T-helper 2 cell (primary cell): ENCODE measurements around the gene GRSF1.
"Not testable (repeated sequence)": the region's sequence is repeated elsewhere in the genome, so short reads cannot be mapped to it uniquely, and the experiment has no call there.

ENCODE experiments used
- DNase-seq, 5 experiments: peaks; one replicate each; pipeline versions ENCODE4 v3.0.0 to v3.0.0-alpha.2; 2012 to 2022
- total RNA-seq, 2 donors: gene quantifications; one replicate each; lab custom pipeline; 2026; lab: John Stamatoyannopoulos, UW

GRSF1 gene, protein sequence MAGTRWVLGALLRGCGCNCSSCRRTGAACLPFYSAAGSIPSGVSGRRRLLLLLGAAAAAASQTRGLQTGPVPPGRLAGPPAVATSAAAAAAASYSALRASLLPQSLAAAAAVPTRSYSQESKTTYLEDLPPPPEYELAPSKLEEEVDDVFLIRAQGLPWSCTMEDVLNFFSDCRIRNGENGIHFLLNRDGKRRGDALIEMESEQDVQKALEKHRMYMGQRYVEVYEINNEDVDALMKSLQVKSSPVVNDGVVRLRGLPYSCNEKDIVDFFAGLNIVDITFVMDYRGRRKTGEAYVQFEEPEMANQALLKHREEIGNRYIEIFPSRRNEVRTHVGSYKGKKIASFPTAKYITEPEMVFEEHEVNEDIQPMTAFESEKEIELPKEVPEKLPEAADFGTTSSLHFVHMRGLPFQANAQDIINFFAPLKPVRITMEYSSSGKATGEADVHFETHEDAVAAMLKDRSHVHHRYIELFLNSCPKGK
- total RNA-seq = 67.7 to 86.0 reads per million in 2 donors

DNA sequence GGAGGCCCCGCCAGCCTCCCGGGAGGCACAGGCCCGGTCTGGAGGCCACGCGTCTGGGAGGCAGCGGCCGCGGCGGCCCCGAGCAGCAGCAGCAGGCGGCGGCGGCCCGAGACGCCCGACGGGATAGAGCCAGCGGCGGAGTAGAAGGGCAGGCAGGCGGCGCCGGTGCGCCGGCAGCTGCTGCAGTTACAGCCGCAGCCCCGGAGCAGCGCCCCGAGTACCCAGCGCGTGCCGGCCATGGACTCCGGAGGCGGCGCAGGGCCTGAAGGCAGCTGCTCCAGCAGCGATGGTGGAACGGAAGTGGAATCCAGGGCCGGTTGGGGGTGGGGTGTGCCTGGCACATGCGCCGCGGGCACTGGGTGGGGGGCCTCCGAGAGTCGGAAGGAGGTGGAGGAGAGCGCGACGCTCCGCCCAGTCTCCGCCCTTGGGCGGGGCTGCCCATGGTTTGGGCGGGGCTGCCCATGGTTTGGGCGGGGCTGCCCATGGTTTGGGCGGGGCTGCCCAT lies at the start of gene GRSF1:
Gene GRSF1 (minus strand): TSS at position 302 of the 505 bp plus-strand sequence. CDS start 63 bp downstream, at position 239.
- peak; percentile 89 to 95 (median 93) for DNase-seq

DNA sequence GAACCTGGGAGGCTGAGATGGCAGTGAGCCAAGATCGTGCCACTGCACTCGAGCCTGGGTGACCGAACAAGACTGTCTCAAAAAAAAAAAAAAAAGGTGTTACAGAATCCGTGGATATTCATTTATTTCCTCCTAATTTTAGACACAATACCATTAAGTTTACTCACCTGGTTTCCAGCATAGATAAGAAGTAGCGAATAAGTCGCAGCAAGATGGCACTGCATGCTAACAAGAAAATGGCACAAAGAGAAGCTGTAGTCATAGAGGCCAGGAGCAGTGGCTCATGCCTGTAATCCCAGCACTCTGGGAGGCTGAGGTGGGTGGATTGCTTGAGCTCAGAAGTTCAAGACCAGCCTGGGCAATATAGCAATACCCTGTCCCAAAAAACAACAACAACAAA lies 45.5 kb upstream of the GRSF1 start:
- no peak for DNase-seq

DNA sequence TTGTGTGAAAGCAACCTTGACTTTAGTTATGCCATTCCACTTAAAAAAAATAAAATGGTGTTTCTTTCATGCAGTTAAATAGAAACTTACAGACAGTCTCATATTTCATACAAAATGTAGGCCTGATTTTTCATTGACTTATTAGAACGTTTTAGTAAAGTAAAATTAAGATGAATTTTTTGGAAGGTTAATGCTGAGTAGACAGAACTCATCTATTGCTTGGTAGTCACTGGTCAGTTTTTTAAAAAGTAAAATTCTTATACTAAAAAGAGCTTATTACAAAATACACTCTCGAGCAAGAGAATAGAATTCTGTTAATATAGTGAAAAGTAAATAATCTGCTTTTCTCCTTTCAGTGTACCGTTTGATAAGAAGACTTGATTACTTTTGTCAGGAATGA lies 41.0 kb upstream of the GRSF1 start:
- no peak for DNase-seq

DNA sequence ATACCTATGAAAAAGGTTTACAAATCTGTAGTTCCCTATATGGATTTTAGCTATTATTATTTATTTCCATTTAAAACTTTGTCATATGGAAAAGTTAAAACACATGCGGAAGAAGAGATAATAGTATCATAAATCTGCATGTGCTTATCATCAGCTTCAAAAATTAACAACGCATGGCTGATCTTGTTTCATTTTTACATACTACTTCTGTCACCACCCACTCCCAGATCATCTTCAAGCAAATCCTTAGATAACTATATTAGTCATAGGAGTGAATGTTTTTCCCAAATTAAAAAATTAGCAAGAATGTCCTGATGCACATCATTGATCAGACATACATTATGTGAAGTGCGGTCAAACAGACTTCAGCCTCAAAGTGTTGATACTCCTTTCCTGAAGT lies 37.9 kb upstream of the GRSF1 start:
- no peak for DNase-seq

DNA sequence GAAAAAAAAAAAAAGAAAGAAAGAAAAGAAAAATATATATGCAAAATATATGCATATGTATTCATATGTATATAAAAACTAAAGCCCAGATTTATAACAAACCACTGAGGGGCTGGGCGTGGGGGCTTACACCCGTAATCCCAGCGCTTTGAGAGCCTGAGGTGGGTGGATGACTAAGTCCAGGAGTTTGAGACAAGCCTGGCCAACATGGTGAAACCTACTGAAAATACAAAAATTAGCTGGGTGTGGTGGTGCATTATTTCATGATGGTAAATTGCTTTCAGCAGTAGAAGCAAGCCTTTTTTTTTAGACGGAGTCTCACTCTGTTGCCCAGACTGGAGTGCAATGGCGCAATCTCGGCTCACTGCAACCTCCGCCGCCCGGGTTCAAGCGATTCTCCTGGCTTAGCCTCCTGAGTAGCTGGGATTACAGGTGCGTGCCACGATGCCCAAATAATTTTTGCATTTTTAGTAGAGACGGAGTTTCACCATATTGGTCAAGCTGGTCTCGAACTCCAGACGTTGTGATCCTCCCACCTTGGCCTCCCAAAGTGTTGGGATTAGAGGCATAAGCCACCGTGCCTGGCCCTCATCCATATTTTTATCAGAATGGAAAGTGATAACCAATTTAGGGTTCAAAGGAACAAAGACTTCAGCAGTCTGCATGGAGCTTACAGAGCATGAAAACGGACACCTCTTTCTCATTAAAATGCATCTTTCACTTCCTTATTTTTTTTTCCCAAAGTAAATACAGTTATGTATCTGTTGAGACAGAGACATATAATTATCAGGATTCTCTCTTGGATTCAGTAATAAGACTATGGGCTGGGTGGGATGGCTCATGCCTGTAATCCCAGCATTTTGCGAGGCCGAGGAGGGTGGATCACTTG lies 34.8 kb upstream of the GRSF1 start:
- DNase-seq = no peak

DNA sequence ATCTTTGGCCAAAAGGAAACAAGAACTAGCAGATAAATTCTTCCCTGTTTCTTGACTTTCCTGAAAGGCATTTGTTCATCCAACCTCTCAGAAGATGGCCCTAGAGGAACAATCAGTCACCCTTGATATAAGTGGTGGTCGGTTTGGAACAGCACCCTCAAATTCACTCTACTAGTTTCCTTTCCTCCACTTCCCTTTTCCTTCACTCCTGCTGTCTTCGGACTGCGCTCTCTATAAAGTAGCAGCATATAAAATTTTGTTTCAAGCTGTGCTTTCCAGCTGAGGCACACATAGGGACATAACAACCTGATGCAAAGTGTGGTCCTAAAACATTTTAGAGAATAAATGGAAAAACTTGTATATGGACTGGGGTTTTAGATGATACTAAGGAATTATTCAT lies 33.5 kb upstream of the GRSF1 start:
- DNase-seq = no peak

DNA sequence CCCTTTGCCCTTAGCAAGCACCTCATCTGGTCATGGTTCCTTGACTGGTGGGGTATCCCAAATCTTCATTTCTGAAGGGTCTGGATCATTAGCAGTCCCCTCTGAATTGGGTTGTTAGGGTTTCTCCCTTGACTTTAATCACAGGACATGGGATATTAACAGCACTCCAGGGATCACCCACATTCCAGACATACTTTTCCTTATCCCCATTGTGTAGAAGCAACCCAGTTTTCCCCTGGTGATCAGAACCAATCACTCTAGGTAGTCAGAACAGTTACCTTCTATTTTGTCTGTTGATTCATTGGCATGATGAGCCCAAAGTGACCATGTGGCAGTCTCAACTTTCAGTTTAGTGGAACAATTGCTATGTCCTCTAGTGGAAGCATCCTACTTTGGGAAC lies 29.1 kb upstream of the GRSF1 start:
- DNase-seq = no peak

DNA sequence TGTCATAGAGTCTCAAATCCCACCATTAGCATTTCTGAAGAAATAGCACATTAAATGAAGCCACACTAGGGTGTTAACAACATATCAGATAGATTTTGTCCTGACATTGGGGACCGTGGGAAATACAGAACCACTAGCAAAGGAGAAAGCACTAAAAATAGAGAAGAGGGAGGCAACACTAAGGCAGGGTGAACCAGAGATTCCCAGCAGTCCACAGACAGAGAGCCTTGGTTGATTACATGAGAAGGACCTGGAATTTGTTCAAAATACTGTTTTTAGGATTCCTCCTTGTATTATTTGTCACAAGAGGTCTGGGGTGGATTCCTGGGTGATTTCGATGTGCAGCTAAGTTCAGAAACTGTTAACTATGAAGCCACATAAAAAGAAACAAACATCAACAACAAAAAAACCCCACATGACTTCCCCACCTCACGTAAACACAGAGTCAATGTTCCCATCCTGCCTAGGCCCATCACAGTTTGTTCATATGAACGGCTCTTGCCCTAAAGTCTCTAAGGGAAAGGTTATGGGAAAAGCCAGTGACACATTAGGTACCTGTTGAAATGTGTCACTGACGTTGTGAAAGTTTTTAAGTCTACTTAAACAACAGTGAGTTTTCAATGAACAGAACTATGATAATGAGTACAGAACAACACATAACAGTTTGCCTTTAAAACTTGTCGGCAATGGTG lies 23.6 kb upstream of the GRSF1 start:
- DNase-seq = peak in 1 of 5 experiments; percentile 25

DNA sequence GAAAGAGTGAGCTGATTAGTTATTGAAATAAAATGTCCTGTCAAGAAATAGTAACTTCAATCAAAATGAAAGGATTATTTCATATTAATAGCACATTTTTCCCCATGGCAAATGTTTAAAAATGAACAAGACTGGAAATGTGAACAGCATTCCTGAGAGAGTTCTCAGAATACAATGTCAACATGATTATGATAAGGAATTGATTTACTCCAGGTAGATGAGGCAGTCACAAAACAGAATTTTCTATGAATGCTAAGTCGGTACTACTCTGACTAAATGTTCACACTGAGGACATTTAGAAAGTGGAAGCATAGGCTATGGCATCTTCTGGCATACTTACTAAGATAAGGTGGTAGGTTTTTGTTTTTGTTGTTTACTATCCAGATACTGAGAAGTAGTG lies 19.4 kb upstream of the GRSF1 start:
- DNase-seq = no peak

DNA sequence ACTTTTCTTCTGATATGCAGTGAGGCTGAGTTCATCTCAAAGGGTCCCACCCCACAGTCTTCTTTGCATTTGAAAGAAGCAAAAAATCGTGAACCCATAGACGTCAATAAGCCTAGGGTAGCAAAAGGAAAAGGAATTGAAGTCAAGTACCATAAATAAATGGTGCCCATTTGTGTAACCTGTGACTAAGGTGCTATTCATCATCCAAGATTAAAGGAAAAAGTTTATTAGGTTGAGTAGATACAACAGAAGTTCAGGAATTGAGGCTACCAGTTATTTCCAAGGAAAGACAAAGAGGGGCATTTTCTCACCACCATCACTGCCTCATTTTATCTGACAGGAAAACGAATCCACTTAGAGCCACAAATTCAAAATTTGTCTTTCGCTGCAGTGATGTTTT lies 18.8 kb upstream of the GRSF1 start:
- no peak for DNase-seq

DNA sequence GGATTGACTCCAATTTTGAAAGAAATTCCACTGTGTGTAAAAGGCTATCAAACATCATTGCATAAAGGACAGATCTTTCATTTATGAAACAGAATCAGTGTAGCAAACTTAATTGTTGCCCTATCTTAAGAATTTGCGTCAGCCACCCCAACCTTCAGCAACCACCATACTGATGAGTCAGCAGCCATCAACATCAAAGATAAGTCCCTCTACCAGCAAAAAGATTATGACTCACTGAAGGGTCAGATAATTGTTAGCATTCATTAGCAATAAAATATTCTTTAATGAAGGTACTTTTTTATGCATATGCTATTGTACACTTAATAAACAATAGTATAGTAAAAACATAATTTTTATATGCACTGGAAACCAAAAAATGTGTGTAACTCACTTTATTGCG lies 15.8 kb upstream of the GRSF1 start:
- DNase-seq = no peak

DNA sequence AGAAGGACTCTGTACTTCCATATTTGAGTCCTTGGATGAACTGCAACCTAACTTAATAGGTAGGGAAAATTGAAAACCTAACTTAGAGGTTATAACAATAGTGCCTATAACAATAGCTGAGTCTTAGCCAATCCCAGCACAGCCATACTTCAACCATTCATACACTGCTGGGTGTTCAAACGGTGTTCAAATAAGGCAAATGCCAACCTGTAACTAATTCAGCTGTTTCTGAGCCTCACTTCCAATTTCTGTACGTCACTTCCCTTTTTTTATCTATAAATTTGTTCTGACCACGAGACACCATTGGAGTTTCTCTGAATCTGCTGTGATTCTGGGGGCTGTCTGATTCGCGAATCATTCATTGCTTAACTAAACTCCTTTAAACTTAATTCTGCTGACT lies 9.6 kb upstream of the GRSF1 start:
- DNase-seq = no peak

DNA sequence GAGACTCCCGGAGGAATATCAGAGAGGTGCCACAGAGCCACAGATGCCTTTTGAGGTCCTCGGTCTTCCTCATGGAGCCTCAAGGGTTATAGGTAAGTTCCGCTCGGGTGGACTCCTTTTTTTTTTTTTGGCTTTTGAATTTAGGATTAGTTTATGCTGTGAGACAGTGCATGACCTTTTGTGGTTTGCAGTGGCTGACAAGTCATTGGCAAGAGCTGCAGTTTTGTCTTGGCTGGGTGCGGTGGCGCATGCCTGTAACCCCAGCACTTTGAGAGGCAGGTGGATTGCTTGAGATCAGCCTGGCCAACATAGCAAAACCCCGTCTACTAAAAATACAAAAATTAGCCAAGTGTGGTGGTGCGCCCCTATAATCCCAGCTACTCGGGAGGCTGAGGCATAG lies 4.5 kb upstream of the GRSF1 start:
- DNase-seq = no peak

DNA sequence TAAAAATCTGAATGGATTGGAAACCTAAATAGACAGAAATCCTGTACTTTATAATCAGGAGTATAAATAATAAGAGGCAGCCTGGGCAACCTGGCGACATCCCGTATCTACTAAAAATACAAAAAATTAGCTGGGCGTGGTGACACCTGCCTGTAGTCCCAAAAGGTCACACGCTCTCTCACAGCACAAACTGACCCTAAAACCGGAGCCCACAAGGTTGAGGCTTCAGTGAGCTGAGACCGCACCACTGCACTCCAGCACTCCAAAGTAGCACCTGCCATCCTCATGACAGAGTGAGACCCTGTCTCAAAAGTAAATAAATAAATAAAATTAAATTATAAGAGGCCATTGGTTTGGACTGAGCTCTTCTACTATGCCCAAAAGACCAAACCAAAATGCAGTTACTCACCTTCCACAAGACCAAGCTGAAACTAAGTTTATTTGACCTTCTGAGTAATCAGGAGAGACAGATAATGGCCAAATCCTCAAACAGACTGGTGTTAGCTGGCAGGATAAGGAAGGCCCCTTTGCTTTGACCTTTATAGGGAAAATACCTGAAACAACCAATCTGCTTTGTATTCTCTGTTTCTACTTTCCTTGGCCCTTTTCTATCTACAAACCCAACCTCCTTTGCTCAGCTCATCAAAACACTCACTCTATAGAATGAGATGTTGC lies 3.2 kb upstream of the GRSF1 start:
- DNase-seq = no peak

DNA sequence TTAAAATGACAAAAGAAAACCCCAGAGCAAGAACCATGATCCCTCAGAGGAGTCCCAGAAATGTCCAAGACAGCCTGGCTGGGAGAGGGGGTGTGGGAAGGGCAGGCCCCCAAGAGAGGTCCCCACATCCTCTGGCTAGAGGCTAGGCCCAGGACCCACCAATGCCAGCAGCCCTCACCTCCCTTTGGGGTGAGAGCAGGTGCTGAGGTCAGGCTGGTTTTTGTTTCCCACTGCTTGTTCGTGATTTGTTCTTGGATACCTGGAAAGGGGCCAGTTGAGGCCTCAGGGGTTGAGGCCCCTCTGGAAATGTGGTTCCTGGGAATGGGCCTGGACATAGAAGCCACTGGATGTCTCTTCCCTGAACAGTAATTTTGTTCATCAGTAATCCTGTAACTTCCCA lies 2.3 kb upstream of the GRSF1 start:
- no peak for DNase-seq

DNA sequence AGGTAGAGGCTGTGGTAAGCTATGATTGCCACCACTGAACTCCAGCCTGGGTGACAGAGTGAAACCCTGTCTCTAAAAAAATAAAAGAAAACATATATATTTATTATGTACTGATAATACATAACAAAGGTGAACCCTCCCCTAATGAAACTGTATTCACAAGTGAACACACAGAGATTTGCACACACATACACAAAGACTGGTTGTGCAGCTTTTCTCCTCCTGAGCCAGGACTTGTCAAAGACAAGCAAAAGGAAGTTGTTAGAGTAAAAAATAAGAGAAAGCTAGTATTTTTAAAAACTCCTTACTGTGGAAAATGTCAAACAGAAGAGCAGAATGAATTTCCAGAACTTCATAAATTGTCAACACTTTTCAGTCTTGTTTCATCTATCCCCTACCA lies 1.5 kb upstream of the GRSF1 start:
- no peak for DNase-seq

DNA sequence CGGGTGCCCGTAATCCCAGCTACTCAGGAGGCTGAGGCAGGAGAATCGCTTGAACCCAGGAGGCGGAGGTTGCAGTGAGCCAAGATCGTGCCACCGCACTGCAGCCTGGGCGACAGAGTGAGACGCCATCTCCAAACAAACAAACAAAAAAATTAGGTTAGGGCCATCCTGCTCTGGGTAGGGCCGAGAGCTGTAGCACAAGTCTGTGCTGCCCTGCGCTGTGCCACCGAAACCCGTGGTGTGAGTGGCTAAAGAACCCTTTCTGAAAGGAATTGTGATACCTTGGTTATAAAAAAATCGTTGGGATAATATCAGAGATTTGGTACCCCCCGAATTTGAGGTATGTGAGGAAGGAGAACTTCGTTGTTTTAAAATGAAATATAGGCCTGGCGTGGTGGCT lies 941 bp upstream of the GRSF1 start:
- DNase-seq = not testable (repeated sequence)

DNA sequence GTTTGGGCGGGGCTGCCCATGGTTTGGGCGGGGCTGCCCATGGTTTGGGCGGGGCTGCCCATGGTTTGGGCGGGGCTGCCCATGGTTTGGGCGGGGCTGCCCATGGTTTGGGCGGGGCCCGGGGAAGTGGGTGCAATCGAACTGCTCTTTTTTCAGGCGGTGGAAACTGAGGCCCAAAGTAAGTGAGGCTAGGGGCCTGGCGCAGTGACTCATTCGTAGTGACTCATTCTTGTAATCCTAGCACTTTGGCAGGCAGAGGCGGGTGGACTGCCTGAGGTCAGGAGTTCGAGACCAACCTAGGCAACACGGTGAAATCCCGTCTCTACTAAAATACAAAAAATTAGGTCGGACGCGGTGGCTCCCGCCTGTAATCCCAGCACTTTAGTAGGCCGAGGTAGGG lies 447 bp upstream of the GRSF1 start:
- peak in 4 of 5 experiments; percentile 44 to 76 (median 52) for DNase-seq

DNA sequence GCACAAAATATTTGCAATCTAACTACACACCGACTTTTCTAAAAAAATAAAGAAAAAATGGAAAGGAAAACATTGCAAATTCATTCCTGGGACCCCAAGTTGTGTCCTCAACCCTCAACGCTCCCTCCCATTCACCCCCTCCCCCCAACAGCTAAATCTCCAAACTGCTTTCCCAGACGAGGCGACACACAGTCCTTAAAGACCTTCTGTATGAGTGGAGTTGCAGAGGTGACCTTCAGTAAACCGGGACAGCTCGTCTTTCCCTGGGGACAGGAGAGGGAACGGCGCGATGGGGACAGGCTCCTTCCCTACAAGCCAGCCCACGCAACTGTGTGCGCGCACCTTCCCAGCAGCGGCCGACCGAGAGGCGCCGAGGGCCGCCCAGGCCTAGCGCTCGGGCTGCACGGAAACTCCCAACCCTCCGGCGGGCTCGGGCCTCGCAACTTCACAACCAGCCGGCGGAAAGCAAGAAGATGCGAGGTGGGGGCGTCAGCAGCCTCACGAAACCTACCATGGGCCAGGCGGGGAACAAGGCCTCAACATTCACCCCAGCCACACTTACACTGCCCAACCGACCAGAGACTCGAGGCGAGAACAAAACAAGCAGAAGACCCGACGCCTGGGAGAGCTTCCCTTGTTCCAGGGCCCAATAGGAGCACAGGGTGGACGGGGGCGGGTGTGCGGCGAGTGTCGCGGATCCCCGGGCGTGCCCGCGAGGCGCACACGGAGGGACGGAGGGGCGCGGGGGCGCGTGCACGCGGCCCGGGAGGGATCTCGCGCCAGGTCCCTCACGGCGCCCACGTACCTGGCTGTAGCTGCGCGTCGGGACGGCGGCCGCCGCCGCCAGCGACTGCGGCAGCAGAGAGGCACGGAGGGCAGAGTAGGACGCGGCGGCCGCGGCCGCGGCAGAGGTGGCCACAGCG lies 763 bp downstream of the GRSF1 start:
- DNase-seq = peak; percentile 38 to 84 (median 58)

DNA sequence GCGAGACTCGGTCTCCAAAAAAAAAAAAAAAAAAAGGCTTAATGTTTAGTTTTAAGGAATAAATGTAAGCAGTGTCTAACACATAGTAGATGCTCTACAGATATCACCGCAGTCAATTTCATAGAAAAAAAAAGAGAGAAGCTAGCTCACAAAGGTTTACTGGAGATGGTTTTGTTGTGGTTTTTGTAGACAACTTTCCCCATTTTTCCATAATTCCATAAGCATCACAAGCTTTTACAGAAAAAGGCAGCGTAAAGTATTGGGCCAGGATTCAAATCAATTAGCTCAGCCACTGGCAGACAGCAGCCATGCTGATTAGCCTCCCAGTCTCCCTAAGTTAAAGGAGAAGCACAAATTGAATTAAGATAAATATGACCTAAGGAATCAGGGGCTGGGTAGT lies 1.5 kb downstream of the GRSF1 start:
- peak in 1 of 5 experiments; percentile 4 for DNase-seq

DNA sequence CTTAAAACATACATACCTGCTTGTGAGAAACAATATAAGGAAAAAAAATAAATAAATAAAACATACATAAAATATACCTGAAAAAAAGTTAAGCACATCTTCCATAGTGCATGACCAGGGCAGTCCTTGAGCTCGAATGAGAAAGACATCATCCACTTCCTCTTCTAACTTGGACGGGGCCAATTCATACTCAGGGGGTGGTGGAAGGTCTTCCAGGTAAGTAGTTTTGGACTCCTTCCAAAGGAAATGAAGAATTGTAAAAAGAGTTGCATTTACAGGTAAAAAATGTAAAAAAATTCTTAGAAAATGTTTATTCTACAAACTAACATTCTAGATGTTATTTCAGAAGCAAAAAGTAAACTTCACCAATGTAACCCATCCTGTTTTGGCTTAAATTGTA lies 3.6 kb downstream of the GRSF1 start:
- no peak for DNase-seq
